Amygdala (tissue), 56 donors: Measurements from ENCODE around the gene CPNE1.
A peak's percentile ranks its signal among the peaks of the same experiment; 100 is the strongest.

Experiments
- DNase-seq, 56 donors: peaks; one replicate each; lab custom pipeline; 2025; lab: John Stamatoyannopoulos, UW

The CPNE1 gene

DNA sequence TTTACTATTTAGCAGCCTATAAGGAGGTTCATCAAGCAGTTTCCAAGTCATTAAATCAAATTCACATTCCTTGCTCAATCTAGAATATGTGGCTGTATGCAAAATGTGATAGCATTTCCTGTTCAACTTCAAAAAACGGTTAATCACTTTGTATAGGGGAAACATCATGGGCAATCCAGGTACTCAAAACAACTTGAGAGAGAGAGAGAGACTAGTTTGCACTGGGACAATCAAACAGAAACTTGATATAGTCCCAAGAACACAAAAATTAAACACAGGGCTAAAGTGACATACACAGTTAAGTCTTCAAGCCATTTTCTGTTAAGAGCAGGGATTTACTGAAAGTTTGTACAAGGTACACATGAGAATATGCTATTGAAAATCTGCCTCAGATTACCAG is 7.4 kb downstream of the CPNE1 start:
- DNase-seq, result no peak

DNA sequence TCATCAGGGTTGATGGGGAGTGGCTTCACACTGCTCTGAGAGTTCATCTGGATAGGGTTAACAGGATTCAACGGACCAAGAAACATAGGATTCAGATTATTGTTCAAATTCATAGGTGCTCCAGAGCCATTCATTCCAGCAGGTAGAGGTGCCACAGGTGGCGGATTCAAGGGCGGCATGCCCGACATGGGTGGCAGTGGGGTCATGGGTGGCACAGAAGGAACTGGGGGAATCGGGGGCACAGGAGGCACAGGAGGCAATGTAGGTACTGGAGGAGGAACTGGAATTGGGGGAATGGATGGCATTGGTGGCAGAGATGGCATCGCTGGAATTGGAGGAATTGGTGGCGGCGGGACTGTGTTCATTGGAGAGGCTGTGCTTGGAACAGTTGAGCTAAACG is 10.3 kb downstream of the CPNE1 start:
- no peak for DNase-seq

DNA sequence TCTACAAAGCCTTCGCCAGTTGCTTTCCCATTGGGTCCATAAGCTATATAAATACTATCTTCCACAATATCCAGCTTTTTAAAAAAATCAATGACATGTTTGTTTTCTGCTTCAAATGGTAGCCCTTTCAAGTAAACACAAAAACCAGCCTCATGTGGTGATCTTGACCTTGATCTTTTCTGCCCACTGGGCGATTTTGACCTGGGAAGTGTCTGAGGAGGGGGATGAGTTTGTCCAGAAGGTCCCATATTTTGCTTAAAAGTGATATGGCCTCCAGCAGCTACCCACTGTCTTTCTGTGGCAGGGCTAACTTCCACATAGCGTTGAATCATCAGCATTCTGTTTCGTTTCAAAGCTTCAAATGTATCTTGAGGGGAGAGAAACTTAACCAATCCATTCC is 10.8 kb downstream of the CPNE1 start:
- DNase-seq, result no peak

DNA sequence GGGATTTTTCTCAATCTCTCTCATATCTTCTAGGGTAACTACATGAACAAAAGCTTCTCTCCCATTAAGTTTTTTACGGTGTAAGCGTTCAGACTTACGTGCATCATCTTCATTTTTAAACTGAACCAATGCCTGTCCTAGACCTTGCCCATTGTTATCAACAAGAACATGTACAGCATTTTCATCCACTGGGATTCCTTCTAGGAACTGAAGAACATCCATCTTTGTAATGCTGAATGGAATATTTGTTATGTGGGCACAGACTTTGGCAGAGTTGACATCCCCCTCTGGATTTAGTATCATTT is 11.3 kb downstream of the CPNE1 start:
- DNase-seq, result no peak

DNA sequence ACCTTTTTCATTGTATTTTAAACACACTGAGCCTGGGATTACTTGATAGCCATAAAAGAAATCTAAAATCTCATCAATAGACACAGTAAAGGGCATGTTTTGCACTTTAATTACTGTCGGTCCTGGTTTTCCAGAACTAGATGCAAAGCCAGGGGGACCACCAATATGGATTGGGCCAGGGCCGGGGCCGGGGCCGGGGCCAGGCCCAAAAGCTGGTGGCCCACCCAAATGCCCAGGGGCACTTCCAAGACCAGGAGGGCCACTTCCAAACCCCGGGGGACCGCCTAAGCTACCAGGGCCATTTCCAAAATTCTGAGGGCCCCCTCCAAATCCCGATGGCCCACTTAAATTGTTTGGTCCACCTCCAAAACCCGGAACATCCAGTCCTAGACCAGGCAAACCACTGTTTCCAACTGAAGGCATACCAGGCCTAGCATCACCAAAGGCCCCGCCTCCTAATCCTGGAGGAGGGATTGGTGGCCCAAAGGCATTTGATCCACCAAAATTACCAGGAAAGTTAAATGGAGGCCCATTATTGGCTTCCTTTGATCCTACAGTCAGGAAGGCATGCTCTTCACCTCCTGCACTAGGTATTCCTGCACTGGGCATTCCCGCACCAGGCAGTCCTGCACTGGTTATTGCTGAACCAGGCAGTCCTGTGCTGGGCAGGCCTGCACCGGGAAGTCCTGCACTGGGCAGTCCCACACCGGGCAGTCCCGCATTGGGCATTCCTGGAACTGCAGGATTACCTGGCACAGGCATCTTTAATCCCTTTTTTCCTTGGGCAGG is 11.9 kb downstream of the CPNE1 start:
- DNase-seq, result no peak

DNA sequence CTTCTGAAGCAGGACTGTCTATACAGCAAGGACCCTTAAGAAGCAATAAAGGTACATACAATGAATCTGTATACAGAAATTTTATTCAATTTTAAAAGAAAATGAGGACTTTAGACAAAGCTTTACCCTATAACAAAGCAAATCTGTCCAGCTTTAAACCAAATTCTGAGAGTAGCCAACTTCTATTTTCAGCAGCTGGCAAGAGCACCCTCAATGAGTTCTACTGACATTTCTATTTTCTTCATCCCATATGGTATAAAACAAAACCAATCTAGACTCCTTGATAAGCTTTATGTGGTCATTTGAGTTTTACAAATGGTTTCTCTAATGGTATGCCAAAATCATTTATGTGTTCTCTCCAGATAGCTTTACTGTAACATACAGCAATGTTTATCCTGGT is 12.7 kb downstream of the CPNE1 start:
- DNase-seq, result no peak

DNA sequence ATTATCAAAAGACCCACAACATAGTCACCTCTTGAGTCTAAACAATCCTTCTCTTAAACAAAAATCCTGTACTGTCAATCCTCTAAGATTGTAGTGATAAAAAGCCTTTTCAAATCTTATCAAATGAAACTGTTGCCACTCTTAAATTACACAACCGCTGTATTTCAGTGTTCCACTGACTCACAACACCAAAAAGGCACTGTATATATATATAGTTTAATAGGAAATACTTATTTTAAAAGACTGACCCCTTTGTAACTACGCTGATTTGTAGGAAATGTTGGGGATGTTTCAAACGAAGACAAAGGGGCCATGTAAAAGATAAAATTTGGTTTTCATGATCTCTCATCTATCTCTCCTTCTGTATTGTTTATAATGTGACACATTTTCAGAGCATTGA is 14.1 kb downstream of the CPNE1 start:
- no peak for DNase-seq

DNA sequence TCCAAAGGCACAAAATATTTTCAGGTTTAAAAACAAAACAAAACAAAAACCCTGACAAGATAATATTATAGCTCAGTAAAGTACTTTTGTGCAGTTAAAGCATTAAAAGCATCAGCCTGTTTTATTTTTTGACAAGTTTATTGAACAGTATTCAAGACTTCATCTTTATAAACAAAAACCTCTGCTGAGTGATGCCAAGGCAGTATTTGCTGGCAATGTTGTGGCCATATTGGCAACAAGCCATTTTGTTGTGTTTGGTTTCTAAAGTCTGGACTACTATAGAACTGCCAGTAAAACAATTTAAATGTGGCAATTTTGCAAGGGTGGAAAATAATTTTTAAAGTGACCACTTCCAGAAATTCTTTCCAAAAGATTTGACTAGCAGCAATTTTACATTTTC is 15.9 kb downstream of the CPNE1 start:
- DNase-seq, result peak in 1 of 56 donors; percentile 12

DNA sequence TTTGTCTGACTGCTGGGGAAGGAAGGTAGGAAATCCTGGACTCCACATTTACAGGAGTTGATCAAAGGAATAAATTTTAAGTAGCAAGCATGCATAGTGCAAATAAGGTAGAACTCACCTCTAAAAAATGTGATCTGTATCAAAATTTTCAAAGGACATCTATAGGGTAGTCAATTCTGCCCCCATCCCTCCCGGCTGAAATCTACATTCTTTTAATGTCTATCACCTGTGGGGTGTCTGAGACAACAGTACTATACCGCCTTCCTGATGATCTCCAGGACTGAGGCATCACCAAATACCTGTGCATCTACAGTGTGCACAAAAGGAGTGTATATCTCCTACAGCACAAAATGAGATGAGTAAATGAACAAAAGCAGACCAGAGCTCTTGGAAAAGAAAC is 19.9 kb downstream of the CPNE1 start:
- no peak for DNase-seq

DNA sequence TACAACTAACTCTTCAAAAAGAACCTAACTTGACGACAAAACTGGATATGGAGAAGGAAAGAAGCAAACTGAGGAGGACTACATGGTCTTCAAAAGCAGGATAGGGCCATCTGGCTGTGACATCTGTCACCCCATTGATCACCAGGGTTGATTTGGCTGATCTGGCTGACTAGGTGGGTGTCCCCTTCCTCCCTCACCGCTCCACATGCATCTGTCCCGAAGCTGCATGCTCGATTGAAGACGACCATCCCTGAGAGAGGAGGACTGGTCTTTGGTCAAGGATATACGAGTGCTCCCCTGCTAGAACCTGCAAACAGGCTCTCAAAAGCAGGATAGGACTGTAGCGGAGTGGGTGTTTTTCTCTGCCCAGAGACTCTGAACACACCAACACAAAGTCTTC is 21.7 kb downstream of the CPNE1 start:
- DNase-seq, result no peak

DNA sequence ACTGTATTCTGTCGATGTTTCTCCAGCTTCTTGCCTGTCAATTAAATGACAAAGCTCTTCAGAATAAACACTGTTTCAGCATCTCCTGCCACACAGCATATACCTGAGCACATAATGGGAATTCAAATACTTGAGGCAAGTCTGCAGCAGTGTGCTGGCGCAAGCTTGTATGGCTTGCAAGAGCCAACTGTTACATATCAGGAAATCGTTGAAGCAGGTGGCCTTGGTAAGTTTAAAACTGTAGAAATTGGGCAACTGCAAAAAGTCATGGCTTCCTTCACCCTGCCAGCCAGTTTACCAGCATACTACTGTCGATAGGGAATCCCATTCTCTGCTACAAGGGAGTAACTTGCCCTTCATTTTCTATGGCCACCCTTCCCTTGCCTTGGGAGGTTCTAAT is 23.0 kb downstream of the CPNE1 start:
- no peak for DNase-seq

DNA sequence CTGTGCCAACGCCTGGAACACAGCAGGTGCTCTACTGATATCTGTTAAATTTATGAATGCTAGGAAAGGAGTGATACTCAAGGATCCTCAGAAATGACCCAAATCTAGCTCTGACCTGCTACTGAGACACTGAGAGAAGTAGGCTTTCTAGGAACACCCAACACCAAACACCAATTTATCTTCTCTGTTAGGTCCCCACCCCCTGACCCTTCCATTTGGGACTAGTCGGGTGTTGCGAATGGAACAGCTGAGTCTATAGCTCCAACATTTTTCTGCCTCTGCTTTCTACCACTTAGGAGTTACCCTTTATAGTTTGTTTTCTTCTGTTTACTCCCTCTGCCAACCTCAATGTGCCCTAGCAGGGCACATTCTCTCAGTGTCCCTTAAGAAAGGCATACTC is 24.0 kb downstream of the CPNE1 start:
- DNase-seq, result no peak

DNA sequence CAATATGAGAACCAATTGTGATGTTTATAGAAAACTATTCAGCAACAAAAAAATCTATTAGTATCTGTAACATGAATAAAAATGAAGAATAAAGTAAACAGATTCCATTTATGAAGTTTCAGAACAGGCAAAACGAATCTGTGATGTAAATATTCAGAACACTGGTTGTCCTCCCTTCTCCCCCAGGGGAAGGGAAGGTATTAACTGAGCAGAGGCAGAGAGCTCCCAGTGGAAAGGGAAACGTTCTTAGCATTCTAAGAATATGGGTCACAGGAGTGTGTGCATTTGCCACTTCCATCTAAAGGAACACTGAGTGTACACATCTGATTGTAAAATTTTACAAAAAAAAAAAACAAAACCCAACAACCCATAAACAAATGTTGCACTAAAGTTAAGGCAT is 25.9 kb downstream of the CPNE1 start:
- DNase-seq, result no peak

DNA sequence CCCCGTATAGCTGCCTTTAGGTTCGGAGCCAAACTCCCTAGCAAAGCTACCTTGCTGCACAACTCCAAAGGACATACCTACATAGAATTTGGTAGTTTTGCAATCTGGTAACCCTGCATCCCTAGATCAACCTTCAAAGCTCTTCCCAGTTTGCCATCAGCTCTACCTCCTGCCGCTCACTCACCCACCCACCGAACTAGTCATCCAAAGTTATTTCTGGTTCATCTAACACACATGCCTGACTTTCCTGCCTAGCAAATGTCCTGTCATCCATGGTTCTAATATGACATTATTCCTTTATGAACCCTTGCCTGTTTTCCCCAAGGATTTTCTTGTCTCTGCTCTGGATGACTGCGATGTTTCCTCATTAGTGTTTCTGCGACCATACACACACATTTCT is 27.4 kb downstream of the CPNE1 start:
- DNase-seq, result no peak

DNA sequence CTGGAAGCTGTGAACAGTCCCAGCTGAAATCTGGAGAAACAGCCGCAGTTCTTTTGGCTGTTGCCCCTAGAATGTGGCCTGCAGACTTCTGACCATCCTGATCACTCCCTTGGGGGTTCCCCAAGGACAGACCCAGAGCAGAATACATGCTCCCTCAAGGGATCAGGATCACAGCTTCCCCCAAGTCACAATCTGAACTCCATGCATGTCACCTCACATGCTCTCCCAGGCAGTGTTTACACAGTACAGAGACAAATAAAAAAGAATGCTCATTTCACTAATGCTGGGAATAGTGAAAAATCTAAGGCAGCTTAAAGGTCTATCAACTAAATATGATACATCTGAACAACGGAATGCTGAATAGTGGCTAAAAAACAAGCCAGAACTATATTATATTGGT is 28.6 kb downstream of the CPNE1 start:
- no peak for DNase-seq

DNA sequence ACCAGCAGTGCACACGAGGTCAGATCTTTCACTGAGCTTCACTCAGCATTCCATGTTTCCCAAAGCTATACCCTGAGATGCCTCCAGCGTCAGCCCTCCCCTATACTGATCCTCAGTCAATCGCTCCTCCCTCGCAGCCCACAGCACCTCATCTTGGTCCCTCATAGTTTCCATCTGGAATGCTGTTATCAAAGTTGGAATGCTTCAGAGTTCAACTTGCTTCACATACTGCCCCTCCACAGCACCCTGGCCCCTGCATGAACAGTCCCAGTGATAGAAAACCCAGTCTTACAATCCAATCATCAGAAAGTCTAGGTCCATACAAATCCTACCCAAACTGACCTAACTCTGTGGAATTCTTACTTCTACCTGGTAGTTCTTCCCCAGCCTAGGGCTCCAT is 29.0 kb downstream of the CPNE1 start:
- DNase-seq, result no peak

DNA sequence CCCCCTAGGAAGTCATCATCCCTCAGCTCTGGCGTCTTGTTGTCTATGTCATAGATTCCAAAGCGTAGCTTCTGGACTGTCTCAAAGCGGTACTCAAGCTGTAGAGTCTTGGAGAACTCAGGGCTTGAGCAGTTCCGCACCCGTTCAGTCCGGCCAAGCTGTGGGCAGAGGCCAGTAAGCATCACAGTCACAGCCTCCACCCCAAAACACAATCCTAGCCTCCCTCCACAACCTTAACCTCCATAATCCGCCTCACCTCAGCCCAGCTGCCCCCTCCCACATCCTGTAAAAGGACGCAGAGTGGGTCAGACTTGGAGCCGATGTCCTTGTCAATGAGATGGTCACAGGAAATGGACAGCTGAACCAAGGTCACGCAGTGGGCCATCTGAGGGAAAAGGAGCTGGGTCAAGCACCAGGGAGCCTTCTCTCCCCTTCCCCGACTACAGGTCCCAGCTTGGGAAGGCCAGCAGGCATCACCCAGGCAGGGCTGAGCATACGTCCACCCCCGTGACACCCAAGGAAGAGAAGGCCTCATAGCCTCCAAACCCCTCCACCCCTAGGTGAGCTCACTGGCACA is 32.1 kb downstream of the CPNE1 start:
- no peak for DNase-seq

DNA sequence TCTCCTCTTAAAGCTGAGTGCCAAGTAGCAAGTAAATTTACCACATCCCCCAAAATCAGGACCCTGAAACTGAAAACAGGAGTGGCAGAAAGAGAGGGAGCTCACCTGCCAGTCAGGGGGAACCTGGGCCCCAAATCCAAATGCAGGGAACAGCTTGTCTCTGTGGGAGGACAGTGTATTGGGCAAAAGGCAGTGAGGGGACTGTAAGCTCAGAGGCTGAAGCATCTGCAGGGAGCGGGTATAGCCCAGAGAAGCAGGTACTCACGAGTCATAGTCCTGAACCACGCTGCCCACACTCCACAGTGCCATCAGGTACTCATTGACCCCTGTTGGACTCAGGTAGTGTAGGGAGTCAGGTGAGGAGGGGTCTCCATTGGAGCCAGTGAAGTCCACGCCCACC is 34.1 kb downstream of the CPNE1 start:
- DNase-seq, result no peak

DNA sequence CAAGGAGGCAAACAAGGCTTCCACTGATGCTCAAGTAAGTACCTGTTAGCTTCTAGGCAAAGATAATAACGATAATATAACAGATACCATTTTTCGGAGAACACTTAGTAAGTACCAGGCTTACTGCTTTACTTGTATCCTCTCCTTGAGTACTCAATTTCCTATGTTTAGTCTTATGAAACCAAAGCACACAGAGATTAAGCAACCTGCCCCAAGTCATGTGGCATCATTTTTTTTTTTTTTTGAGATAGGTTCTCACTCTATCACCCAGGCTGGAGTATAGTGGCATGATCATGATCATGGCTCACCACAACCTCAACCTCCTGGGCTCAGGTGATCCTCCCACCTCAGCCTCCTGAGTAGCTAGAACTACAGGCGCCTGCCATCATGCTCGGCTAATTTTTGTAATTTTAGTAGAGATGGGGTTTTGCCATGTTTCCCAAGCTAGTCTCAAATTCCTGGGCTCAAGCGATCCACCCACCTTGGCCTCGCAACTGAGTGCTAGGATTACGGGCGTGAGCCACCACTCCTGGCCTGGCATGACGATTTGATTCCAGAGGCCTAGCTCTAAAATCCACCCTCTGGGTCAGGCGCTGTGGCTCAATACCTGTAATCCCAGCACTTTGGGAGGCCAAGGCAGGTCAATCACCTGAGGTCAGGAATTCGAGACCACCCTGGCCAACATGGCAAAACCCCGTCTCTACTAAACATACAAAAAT is 35.1 kb downstream of the CPNE1 start:
- DNase-seq, result no peak

DNA sequence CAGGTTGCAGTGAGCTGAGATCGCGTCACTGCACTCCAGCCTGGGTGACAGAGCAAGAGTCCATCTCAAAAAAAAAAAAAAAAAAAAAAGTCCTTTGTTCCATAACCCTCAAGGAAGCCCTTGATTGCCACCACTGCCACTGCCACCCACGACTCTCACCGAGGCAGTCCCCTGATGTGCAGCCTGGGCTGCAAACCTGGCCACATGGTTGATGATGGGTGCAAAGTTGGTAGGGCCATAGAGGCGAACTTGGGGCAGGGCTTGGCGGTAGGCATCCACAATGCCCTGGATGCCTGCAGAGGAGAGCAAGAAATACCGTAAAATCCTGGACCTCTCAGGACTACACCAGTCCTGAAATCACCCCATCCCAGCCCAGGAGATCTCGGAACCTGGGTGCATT is 37.6 kb downstream of the CPNE1 start:
- no peak for DNase-seq

DNA sequence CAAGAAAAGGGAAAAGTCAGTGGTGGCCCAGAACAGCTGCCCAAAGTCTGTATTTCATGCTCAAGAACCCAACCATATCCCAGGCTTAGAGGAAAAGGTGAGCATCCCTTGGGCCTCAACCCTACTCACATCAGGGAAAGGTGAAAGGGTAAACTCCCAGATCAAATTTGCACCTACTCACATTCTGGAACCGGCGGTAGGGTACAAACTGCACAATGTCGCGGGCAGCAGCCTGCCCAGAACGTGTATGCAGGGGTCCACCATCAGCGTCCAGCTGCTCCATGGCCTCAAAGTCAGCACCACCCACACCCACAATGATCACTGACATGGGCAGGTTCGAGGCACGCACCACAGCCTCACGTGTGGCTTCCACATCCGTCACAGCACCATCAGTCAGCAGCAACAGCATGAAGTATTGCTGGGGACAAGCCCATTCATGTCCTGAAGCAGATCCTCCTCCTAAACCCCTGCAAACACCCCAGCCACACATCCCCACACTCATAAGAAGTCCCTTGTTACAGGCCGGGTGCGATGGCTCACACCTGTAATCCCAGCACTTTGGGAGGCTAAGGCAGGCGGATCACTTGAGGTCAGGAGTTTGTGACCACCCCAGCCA is 38.2 kb downstream of the CPNE1 start:
- no peak for DNase-seq
